SK-MEL-5 (cell line): ENCODE measurements around the gene APEH. TPM values are rescaled to one million over a fixed set of nuclear protein-coding genes. Genes with fewer than 3 reads are reported as not detected.

Experiments
- DNase-seq: peaks from one replicate; pipeline ENCODE4 v3.0.0-alpha.2; 2016; ENCODE audit warnings: low read depth, low spot score
- in situ Hi-C: cut with HindIII; loops from 2 replicates; pipeline ENCODE4 v1.10.0; 2016; ENCODE audit warnings: low sequenced_read_pairs, high pct_unique_total_duplicates, low pct_unique_long_range_greater_than_20kb
- total RNA-seq: library from RNA; depleted of rRNA; stranded (reverse); fragments of >200 nt; shearing (Covaris generic); gene quantifications from 2 replicates; pipeline ENCODE4 v1.2.3, GENCODE V29; 2014

The APEH gene
- total RNA-seq, 1 experiment from 2014 or later, result 231 TPM

GRCh38 chr3:49716169-49716568 lies 42.0 kb downstream of the APEH start:
- DNase-seq, result no peak
- in situ Hi-C loops, result no loop called here

DNA sequence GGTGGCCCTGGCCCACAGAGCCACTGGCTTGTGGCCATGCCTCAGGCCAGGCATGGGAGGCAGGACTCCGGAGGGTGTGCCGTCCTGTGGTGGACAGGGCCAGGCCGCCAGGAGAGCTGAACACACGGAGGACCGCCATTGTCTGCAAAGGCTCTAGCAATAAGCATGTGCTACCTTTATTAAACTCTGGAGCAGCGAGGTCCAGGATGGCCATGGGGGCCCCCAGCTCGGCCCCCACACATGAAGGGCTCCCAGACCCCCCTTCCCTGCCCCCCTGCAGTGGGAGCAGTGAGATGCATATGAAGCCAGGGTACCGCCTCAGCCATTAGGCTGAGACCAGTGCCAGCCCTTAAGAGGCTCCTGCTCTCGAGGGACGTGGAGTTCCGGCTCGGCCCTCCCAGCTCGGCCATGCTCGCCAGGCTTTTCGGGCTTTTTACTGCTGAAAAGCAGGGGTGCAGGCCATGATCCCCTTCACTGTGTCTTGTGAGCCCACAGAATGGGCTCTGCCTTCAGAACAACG lies 42.6 kb downstream of the APEH start:
- DNase-seq, result no peak
- in situ Hi-C loops, result no loop called here

DNA sequence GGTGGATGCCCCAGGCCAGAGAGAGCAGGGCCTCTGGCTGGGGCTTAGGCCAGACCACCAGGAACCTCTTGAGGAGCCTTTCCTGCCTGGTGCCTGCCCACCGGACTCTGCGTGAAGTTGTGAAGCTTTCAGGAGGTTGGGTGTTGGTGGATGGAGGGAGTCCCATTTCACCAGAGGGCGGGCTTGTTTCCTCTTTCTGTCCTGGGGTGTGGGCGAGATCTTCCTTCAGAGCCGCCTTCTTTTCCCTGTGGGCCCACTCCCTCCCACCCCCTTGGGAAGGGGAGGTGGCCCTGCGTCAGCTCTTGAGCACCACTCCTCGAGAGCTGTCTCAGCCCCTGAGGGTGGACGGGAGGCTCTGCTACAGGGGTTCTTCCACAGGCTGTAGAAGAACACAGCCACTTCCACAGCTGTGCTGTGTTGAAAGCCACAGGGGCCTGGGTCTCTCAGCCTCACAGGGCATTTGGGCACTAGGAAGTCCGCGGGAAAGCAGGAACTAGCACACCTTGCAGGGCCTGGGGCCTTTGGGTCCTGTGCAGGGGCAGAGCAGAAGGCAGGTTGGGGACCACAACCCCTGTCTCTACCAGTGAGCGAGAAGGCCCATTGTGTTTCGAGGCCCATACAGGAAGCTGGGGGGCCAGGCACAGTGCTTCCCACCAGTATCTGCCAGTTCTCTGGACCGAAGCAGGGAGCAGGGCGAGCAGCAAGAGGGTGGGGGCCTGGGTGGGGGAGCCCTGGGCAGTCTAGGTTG lies 43.2 kb downstream of the APEH start:
- in situ Hi-C loops, result no loop called here
- no peak for DNase-seq

- no peak for DNase-seq
- in situ Hi-C loops, result no loop called here
Measured at GRCh38 chr3:49717959-49718857, 44.1 kb downstream of the APEH start.

DNA sequence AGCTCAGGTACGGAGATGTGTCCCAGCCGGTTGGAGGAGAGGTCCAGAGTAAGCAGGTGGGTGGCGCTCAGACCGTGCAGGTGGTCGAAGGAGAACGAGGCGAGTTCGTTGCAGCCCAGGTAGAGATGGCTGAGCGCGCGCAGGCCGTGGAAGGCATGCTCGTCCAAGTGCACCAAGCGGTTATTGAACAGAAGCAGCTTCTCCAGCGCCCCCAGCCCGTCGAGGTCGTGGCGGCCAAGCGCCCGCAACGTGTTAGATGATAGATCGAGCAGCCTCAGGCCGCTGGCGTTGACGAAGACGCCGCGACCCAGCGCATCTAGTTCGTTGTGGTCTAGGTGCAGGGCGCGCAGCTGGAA lies 44.7 kb downstream of the APEH start:
- DNase-seq, result no peak
- in situ Hi-C loops, result no loop called here

DNA sequence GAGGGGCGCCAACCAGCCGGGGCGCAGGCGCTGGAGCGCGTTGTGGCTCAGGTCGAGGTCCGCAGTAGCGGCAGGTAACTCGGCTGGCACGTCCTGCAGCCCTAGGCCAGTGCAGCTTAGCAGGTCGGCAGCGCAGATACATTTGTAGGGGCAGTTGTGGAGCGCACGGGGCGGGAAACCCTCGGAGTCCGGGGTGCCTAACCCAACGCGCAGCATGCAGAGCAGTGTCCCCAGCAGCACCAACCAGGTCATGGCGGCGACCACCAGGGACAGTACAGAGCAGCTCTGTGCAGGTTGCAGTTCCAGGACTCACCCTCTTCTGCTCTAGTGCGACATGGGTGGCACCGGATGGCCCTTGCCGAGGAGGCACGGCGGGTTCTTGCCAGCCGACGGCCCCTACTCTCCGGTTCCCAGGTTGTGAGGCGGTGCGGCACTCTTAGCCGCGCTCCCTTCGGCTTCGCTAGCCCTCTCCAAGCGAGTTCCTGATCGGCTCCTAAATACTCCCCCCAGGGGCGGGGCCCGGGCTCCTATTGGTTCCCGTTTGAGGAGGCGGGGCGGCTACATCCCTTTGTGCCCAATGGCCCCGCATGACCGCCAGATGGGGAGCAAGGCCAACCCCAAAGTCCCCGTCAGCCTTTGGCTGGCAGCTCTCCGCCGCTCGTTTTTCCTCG lies 45.2 kb downstream of the APEH start, which contains the start of gene AMIGO3:
AMIGO3 (minus strand) TSS at position 471 of the 671 bp plus-strand sequence; CDS start at position 252, 219 bp downstream.
- DNase-seq, result peak; percentile 88
- in situ Hi-C loops, result no loop called here

GRCh38 chr3:49720855-49721595 lies 46.9 kb downstream of the APEH start:
- DNase-seq, result no peak
- in situ Hi-C loops, result no loop called here

DNA sequence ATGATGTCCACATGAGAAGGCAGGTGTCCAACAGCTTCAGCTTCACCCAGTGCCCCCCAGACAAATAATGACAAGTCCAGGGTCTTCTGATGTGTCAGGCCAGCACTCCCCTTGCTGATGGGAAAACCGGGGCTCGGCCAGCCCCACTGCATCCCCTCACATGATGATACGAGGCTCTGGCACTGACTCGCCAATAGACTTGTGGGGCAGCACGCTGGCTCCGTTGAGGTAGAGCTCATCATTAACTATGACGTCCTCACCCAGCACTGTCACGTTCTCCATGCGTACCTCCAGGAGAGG lies 47.4 kb downstream of the APEH start:
- in situ Hi-C loops, result no loop called here
- DNase-seq, result no peak

- in situ Hi-C loops, result no loop called here
- no peak for DNase-seq
Measured at GRCh38 chr3:49721896-49722781, 48.0 kb downstream of the APEH start.

DNA sequence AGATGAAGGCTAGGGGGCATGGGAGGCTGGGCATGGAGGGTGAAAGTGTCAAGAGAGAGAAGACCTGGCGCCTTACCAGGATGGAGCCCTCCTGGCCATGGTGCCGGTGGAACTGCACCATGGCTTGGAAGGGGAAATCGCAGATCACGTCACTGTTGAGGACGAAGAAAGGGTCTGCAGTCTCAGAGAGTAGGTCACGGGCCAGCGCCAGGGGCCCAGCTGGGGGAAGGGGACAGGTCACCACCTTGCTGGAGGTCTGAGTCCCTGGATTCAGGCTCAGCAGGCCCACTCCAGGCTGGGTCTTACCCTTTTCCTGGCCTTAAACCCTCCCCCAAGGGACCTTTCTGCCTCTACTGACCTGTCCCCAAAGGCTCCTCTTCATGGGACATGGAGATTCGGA lies 48.7 kb downstream of the APEH start:
- in situ Hi-C loops, result no loop called here

GRCh38 chr3:49723296-49723627 lies 49.1 kb downstream of the APEH start:
- peak; percentile 35 for DNase-seq
- in situ Hi-C loops, result no loop called here

More for the DNA sequence above, 48.7 kb downstream of the APEH start:
- no peak for DNase-seq

GRCh38 chr3:49723628-49724551 lies 49.7 kb downstream of the APEH start, which contains the start of gene GMPPB:
Gene GMPPB, minus strand, starts transcription at chr3:49723951. Its CDS starts 225 bp downstream, at chr3:49723726.
- DNase-seq, result peak; percentile 97
- in situ Hi-C loops, result no loop called here

DNA sequence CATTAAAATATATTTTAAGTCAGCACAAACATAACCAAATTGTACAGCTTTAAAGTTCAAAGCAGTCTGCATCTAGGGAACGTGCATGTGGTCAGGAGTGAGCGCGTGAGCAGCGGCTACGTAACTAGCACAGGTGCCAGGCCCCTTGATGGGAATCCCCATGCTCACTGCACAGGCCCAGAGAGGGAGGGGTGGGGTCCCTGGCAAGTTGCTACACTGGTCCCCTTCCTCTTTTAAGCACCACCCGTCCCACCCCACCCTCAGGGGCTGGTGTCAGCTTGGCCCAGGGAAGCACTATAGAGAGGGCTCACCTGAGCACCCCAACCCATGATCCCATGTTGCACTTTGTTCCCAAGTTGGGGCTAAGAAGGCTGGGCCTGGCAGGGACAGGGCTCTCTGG lies 50.4 kb downstream of the APEH start:
- in situ Hi-C loops, result no loop called here
- no peak for DNase-seq

DNA sequence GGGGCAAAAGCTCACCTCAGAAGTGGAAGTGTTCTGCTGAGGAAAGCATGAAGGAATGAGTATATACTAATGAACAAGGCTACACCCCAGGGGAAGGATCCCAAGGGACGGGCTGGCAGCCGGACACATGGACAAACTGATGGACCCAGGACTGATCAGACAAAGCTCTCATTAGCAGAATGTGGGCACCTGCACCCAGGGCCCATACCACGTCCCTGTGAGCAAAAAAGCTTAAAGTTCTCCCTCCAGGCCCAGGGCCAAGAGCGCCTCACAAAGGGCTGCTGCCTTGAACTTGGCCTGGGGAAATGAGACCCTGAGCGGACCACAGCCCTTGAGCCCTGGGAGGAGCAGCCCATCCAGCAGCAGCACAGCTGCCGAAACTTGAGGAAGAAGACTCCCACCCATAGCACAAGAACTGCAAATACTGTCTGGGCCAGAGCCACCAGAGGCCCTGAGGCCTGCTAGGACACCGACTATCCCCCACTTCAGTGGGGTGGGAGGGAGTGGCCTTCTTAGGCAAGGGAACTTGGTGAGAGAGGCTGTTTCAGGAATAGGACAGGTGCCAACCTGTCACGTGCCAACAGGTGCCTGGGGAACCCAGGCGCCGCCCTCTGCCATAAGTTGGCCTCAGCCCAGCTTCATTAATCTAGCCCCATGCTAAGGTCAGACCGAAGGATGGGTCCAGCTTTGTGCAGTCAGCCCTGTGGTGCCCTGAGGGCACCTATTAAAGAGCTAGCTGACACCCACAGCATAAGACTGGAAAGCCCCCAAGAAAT lies 51.9 kb downstream of the APEH start:
- no peak for DNase-seq
- in situ Hi-C loops, result no loop called here
